HG03097 (cell line): ENCODE results near the gene PRADC1.
A peak's percentile ranks its signal among the peaks of the same experiment; 100 is the strongest.
"Not testable (repeated sequence)": the region's sequence is repeated elsewhere in the genome, so short reads cannot be mapped to it uniquely, and the experiment has no call there.

Experiments used
- ATAC-seq: cut with Tn5 transposase; IDR thresholded peaks from one replicate; pipeline ENCODE4 v1.9.1; 2021; ENCODE audit not compliant: unreplicated experiment, low FRiP score

The PRADC1 gene

DNA sequence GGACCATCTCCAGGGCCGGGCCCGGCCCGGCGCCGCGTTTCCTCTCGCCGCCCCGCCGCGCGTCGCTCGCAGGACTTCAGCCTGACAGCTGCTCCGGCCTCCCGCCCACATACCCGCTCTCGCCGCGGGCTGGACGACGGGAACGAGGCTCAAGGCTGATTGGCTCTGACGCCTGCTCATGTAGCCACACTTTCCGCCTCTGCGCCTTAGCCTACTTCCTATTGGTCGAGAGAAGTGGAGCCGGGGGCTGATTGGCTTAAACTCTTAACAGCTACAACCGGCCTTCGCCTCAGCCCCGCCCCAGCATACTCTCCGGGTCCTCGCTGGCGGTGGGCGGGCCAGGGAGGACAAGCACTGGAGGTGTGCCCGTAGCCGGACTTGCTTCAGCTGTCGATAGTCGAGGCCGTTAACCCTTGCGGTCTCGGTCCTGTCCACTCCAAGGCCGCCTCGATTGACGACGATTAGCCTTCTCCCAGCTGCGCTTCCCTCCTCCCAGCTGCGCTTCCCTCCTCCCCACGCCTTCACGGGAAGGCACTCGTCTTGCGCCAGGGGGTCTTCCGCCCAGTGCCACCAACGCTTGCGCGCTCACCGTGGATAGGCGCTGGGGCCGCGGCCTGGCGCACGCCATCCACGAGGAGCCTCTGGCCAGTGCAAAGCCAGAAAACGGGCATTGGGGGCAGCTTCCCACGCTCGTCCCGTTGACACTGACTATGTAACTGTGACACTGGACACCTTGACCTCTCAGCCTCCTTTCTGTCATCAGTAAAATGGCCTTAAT is at the start of gene PRADC1:
Gene PRADC1 (minus strand): TSS at position 86 of the 778 bp plus-strand sequence. CDS start 79 bp downstream, at position 7.
- ATAC-seq, result peak; percentile 92

DNA sequence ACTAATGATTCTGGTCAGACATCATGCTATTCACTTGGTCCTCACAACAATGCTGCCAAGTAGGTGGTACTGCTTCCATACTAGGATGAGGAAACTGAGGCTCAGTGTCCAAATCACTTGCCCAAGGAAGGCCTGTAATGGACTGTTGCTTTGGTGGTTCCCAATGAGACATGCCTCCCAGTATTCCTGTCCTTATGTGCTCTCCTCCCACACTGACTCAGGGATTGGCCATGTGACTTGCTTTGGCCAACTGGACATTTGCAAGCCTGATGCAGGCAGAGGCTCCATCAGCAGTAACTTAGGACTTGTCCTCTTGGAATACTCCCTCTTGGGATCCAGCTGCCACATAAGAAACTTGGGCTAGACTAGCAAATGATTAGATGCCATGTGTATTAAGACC is 48.2 kb upstream of the PRADC1 start:
- no peak for ATAC-seq

DNA sequence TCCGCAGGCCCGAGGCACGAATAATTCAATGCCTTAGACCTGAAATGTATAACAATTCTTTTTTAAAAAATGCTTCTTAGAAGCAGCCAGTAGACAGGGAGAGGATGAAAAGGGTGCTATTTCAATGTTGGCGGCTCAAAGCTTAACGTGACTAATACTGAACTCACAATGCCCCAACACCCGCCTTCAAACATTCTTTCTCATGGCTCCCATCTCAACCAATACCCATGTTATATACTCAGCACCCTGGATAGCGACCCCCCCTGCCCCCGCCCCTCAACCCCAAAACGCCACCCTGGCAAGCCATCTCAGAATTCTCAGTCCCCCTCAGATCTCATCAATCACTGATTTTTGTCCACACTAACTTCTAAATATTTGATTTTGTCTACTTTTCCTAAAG is 46.8 kb upstream of the PRADC1 start:
- ATAC-seq, result no peak

DNA sequence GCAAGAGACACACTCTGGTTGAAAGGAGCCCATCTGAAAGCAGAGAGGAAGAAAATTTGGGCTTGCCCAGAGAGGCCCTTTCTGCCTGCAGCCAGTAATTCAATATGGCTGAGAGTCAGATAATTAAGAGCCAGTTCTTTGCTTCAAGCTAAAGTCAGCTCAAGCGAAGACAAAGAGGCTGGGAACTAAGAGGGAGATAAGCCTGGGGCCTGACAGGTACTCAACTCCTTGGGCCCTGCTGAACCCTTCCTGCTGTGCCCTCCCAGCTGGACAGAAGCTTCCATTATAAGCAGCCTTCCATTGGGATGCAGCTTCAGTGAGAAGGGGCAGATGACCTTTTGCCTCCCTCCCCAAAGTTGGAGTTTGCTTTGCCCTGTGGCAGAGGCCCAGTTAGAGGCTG is 39.2 kb upstream of the PRADC1 start:
- no peak for ATAC-seq

DNA sequence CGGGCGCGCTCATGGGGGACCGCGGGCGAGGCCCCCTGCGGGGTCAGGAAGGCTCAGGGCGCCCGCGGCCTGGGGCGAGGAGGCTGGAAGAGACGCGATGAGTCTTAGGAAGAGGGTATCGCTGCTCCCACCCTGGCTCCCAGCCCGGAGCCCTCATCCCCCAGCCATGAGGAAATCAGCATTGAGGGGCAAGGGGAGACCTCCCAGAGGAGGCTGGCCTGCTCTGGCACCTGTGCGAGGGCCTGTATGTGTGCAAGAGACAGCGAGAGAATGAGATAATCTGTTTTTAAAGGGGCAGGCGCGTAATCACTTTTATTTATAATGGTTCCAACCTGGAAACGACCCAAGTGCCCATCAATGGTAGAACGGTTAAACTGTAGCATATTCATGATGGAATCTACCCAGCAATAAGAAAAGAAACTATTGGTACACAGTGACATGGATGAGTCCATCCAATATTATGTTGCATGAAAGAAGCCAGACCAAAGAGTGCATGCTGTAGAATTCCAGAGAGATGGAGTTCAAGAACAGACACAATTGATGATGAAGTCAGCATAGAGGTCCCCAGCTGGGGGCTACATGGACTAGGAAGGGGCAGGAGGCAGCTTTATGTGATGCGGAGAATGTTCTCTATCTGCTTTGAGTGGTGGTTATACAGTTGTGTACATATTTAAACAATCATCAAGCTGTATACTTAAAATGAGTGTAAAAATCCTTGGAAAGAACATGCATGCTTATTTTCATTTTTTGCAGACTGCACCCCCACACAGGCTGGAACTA is 36.8 kb upstream of the PRADC1 start:
- ATAC-seq, result no peak

DNA sequence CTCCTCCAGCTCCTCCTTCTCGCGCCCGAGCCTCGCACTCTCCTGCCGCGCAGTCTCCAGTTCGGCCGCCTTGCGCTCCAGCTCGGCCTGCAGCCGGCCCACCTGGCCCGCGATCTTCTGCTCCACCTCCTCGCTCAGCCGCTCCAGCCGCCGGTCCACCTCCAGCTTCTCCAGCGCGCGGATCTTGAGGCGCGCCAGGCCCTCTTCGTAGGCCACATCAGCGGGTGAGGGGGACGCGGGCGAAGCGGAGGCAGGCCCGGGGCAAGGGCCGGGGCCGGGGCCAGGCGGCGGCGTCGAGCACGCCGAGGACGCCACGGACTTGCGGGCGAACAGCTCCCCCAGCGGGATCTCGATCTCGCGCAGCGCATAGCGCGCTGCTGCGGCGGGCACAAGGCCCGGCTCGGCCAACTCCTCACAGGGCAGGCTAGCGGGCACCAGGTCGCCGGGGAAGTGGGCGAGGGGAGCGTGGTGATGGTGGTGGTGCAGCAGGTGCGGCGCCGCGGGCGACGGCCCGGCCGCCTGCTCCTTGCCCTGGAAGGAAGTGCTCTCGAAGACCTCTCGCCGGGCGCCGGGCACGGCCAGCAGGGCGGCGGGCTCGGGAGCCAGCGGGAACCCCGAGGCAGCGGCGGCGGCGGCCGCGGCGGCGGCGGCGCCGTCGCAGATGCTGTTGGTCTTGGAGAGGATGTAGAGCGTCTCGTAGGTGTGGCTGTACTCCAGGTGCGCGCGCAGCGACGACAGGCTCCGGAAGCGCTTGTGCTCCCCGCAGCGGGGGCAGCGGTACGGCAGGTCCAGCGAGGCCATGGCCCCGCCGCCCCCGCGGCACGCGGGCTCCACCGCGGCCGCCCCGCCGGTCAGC is 36.0 kb upstream of the PRADC1 start:
- no peak for ATAC-seq

DNA sequence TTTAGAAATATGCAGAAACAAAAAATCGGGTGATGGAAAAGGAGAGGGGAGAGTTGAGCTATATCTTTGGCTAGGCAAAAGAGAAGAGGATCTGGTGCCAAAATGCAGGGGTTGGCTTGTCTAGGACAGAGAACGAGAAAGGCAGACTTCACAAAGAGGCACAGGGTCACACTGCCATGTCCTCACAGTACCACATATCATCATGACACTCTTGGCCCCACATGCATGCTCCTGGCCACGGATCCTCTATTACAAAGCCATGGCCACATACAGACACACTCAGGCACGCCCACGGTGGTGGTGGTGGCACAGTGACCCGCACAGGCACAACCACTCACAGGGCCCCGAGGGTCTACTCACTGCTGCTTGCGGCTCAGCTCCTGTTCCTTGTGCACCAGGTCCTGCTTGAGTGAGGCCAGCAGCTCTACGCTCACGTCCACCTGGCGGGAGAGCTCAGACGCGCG is 35.4 kb upstream of the PRADC1 start:
- ATAC-seq, result no peak

DNA sequence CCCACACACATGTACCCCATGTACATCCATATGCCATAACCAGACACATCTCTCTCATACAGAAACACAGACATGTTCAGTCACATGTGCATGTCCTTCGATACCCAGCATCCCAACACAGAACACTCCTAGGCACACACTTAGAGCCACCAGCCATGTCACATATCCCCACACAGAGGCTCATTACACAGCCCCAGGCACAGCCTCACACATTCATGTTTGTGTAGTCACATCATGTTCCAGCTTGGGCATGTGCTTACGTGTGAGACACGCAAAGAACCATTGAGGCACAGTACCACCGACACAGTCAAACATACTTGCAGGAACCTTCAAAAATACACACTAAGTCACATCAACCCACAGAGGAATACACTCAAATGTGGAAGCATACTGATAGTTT is 34.0 kb upstream of the PRADC1 start:
- no peak for ATAC-seq

DNA sequence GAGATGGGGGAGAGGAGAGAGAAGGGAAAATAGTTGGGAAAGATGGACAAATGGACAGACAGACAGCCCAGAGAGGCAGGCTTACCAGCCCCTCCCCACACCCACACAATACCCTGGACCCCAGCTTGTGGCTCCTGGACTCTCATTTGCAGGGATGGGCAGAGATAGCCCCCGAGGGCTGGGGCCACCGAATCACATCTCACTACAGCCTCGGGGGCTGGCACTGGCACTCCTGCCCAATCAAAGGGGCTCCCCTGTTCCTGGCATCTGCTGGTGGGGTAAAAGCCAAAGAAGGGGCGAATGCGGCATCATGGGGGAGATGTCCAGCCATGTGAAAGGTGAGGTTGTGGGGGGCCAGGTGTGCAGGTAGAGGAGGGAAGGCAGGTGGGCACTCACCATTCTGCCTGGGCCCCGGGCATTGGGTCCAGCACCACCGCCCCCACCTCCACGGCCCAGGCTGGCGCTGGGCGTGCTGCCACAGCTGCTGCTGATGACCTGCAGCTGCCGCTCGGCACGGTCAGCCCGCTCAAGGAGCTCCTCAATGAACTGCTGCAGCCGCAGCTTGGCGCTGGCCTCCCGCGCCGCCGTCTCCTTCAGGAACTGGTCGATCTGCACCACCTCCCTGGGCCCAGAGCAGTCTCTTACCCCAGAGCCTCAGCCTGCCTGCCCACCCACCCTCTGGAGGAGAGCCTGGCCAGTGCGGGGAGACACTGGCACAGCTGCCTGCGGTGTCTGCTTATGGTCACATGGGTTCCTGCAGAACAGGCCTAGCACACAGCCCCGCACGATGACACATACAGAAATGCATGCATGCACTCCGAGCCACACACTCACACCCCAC is 33.2 kb upstream of the PRADC1 start:
- ATAC-seq, result no peak

DNA sequence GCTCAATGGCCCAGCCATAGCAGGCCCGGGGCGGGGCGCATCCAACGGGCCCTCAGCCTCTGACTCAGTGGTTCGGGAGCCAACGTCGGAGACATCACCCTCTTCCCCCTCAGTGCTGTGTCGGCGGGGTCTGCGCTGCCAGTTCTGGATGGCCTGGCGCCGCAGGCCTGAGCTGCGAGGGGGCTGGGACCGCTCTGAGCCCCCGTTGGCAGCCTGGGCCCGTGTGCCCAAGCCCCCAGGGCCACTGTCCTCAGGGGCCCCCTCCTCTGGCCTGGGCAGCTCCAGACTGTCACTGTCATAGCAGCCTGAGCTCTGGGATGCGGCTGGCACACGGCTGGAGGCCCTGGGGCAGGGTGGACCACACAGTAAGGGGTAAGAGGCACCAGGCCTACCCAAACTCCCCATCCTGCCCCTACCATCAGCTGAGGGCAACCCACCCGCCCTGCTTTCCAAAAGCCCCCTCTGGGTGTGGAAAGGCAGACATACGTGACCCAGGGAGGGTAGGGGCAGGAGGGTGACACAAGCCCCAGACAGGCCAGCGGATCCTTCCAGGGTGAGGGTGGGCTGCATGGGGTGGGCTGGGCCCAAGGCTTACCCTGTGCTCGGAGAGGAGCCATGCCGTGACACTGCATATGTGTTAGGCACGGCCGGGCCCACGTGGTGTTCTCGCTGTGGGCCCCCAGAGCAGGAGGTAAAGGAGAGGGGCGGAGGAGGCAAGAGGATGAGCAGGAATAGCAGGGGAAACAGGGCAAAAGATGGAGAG is 32.4 kb upstream of the PRADC1 start:
- no peak for ATAC-seq

DNA sequence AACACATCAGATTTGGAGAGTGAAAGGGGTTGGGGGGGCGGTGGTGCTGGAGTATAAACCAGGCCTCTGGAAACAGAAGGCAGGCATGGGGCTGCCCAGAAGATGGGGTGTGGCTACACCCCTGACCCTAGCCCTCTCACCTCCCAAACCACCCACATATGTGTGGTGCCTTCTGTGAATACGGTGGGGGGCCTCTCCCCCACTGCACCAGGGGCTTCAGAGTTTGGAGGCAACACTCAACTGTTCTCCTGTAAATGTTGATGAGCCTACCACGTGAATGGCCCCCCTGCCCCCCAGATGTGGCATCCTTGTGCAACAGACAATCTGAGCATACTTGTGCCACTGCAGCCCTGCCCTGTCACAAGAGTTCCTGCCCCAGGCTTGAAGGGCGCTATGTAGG is 31.7 kb upstream of the PRADC1 start:
- ATAC-seq, result no peak

DNA sequence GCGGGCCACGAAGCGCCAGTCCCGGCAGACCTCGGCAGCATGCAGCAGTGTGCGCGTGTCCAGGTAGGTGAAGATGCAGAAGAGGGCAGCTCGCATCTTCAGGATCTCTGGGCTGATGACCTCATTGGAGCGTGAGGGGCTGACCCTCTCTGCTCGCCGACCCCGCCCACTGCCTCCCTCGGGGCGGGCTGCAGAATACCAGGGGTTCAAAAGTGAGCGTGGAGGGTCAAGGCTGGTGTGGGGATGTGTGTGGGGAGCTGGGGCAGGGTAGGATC is 31.2 kb upstream of the PRADC1 start:
- ATAC-seq, result no peak

DNA sequence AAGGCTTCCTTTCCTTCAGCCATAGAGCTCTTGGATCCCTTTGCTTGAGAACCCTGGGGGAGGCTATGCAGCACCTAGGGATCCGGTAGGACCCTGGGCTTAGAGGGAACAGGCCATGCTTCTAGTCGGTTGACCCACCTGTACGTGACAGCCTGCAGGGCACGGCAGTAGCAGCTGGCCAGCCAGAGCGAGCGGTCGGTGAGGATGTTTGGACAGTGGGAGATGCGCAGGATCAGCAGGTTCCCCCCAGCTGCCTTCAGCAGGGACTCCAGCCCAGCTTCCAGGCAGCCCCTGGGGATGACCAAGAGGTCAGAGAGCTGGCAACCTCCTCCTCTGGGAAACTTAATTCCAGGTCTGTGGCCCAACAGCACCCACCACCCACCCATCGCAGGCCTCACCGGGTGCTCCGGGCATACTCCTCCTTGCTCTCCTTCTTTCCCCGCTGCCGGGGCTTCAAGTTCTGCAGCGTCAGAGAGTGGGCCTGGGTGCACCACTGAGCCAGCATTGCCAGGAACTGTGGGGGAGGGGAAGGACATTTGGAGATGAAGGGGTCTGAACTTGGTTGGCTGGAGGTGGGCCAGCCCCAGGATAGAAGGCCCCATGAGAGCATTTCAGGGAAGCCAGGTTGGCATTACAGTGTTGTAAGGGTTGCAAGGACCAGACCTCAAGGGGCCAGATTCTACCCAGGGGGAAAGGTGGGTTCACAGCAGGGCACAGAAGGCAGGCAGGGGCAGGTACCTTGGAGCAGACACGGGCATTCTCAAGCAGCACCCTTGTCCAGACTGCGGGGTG is 30.7 kb upstream of the PRADC1 start:
- no peak for ATAC-seq

DNA sequence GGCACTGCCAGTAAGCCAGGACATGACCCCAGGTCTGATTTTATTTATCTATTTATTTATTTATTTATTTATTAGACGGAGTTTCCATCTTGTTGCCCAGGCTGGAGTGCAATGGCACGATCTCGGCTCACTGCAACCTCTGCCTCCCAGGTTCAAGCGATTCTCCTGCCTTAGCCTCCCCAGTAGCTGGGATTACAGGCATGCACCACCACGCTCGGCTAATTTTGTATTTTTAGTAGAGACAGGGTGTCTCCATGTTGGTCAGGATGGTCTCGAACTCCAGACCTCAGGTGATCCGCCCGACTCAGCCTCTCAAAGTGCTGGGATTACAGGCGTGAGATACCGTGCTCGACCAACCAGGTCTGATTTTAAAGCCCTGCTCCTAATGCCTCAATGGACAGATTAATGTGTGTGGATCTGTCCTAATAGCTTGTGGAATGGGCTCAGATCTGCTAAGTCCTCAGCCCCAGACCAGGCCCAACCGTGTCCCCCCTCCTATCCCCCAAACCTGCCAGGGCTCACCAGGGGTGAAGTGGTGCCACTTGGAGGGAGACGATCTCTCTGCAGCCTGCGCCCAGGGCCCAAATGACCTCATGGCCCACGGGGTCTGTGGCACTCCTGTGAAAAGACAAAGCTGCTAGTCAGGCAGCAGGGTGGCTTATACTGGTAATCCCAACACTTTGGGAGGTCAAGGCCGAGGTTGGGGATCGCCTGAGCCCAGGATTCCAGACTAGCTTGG is 29.8 kb upstream of the PRADC1 start:
- not testable (repeated sequence) for ATAC-seq

DNA sequence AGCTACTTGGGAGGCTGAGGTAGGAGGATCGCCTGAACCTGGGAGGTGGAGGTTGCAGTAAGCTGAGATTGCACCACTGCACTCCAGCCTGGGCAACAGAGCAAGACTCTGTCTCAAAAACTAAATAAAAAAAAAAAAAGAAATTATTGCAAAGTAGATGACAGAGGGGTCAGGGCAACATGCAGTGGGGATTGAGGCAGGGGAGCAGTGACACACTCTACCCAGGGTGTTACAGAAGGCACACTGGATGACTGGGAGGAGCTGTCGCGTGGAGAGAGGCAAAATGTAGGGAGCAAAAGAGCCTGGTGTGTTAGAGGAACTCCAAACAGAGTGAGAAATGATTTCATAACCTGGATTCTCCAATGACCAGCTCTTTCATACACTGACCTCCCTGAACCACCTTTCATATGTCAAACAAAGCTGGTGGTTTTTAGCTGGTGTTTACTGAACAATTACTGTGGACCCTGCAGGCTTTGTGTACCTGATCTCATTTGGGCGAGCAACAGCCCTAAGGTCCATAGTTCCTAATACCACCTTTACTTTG is 29.1 kb upstream of the PRADC1 start:
- no peak for ATAC-seq

DNA sequence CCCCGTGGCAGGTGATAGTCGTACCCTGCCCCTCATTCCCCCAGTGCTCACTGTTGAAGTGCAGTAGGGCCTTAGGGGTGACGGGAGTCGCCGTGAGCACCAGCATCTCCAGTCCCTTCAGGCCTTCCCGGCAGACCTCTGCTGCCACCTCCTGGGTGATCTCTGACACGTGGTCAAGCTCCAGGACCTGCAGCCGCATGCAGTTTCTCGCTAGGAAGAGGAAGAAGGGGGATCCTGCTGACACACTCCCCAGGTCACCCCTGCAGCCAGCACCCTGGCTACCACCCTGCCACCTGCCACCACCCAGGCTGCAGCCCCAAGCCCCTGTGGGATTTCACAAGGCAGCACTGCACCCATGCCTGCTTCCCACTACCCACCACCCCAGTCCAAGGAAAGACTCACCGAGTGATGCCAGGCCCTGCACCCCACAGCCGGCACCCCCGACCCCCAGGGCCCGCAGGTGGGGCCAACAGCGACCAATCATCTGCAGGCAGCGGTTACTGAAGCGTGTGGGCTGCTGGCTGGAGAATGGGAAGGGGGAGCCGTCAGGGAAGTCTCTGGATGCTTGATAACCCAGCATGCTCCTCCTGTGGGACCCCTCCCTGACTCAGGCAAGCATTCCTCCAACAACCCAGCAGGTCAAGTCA is 27.4 kb upstream of the PRADC1 start:
- no peak for ATAC-seq

DNA sequence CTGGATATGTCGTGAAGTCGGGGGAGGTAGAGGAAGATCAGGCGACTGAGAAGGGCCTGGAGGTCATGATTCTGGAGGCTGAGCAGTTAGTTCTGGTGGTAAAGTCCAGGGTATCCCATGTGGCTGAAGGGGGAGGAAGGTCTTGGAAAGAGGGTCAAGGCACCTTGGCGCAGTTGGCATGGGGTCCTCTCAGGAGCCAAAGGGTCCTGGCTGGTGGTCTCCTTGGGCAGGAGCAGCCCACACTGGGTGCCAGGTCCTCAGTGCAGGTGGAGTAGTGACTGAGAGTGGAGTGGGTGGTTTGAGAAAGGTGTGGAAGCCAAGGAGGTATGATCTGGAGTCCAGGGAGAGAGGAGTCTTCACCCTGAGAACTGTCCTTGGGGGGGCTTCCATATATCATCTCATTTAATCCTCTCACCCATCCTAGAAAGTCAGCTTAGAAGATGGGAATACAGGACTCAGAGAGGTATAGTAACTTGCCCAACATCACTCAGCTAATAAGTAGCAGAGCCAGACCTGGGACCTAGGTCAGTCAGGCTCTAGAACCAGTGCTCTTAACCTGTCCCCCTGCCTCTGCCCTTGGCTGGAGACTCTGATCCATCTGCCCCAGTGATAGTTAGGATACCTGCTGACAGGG is 26.8 kb upstream of the PRADC1 start:
- ATAC-seq, result no peak
